Hepatic stellate cell (primary cell): ENCODE data around the gene ADGRL3.
"Not testable (repeated sequence)": the region's sequence is repeated elsewhere in the genome, so short reads cannot be mapped to it uniquely, and the experiment has no call there.

Experiments
- DNase-seq: peaks from one replicate; pipeline ENCODE4 v3.0.0; 2011; ENCODE audit warnings: low spot score

ADGRL3 gene

GRCh38 chr4:61756937-61757336 lies 556.8 kb downstream of the ADGRL3 start:
- not testable (repeated sequence) for DNase-seq

GRCh38 chr4:61757983-61758382 lies 557.9 kb downstream of the ADGRL3 start:
- not testable (repeated sequence) for DNase-seq

DNA sequence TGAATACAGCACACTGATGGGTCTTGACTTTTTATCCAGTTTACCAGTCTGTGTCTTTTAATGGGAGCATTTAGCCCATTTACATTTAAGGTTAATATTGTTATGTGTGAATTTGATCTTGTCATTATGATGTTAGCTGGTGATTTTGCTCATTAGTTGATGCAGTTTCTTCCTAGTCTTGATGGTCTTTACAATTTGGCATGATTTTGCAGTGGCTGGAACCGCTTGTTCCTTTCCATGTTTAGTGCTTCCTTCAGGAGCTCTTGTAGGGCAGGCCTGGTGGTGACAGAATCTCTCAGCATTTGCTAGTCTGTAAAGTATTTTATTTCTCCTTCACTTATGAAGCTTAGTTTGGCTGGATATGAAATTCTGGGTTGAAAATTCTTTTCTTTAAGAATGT lies 558.5 kb downstream of the ADGRL3 start:
- DNase-seq = not testable (repeated sequence)

- not testable (repeated sequence) for DNase-seq
These were observed 559.1 kb downstream of the ADGRL3 start for GRCh38 chr4:61759245-61759644.

- not testable (repeated sequence) for DNase-seq
These were observed 559.8 kb downstream of the ADGRL3 start for GRCh38 chr4:61759885-61760284.

DNA sequence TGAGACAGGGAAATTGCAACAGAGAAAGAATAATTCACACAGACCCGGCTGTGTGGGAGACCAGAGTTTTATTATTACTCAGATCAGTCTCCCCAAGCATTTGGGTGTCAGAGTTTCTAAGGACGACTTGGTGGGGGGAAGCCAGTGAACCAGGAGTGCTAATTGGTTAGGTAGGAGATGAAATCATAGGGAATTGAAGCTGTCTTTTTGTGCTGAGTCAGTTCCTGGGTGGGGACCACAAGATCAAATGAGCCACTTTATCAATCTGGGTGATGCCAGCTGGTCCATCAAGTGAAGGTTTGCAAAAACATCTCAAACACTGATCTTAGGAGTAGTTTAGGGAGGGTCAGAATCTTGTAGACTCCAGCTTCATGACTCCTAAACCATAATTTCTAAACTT lies 560.7 kb downstream of the ADGRL3 start:
- DNase-seq = no peak

DNA sequence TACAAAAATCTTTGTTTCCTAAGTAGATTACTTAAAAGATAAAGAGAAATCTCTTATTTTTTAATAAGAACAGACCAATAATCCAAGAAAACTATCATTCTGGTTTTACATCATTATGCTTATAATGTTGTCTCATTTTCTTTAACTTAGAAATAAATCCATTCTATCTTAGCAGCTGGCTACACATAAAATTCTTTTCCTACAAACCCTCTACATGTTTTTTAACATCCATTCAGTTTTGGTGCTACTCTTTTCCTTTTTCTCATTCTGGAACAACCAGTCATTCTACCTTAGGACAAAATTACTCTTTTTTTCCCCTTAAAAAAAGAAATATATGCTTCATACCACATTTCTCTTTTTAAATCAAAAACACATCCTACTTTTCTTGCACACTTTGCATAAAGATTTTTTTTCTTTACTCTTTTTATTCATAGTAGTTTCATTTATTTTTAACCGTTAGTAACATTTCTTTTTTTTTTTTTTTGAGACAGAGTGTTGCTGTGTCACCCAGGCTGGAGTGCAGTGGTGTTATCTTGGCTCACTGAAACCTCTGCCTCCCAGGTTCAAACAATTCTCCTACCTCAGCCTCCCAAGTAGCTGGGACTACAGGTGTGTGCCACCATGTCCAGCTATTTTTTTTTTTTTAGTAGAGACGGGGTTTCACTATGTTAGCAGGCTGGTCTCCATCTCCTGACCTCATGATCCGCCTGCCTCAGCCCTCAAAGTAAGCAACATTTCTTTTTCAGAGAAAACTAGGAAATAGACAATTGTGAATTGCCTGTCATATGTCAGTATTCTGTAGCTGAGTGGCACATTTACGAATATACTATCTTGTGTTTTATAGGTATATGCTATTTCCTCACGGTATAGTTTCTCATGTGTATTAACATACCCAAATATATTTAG lies 562.8 kb downstream of the ADGRL3 start:
- DNase-seq = no peak

DNA sequence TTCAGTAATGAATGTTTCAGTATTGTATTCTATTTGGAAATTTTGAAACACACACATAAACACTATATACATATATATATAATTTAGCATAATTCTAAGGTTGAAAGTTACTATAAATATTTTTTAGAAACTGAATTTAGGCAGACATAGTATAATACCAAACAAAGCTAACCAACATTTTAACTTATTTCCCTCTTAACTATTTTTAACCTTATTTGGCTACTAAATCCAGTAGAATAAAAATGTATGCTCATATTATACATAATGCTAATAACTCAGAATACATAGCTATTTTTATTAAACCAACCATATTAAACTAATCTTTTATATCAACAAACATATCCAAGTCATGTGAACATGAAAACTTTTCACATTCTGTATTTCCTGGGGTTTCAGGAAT lies 563.6 kb downstream of the ADGRL3 start:
- DNase-seq = no peak

GRCh38 chr4:61764090-61764489 lies 564.0 kb downstream of the ADGRL3 start:
- not testable (repeated sequence) for DNase-seq

- not testable (repeated sequence) for DNase-seq
These were observed 569.5 kb downstream of the ADGRL3 start for GRCh38 chr4:61769444-61770167.

DNA sequence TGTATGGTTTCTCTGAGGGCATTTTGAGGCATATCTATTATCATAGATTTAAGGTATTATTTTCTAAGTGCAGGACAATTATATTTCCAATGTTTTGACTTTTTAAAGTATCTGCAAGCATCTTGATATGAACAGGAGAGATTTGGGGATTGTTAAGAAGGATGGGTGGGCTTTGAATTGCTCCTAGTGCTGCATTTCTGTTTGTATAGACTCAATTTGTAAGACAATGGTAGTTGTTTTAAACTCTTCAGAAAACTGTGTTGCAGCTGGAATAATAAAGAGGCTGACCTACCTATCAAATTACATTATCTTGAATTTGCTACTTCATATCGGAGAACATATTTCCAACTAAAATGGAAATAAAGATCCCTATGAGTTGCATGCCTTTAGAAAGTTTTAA lies 570.3 kb downstream of the ADGRL3 start:
- DNase-seq = no peak

DNA sequence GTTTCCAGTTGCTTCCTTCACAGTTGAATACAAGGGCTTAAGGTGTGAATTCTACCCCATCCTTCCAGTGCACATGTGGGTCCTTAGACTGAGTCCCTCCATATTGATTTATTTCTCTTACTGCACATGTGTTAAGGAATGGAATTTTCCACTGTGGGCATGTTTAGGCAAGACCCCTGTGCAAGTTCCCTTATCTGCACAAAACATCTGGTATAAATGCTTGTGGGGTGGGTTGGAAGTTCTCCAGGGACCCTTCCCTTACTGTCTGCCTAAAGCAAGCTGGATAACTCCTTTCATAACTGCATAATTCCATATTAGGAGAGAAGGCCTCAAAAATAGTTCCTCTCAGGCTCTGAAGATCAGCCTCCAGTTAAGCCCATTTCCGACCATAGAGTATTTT lies 570.9 kb downstream of the ADGRL3 start:
- no peak for DNase-seq

GRCh38 chr4:61772126-61772525 lies 572.0 kb downstream of the ADGRL3 start:
- no peak for DNase-seq

- no peak for DNase-seq
These were observed 573.6 kb downstream of the ADGRL3 start for GRCh38 chr4:61773655-61774245.

DNA sequence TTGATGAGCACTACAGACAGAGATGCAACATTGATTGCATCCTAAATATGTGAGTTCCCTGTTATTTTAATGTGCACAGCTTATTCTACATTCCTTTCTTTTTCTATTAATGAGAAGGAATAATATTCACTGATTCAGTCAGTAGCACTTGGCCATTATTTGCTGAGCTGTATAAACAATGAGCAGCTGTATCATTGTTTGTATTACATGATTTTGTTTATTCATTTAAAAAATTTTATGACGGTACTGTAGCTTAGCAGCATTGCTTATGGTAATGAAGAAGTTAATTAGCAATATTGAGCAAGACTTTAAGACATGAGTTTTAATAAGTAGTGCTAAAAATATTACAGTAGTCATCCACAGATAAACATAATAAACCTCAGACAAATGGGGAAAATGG lies 582.0 kb downstream of the ADGRL3 start:
- no peak for DNase-seq

DNA sequence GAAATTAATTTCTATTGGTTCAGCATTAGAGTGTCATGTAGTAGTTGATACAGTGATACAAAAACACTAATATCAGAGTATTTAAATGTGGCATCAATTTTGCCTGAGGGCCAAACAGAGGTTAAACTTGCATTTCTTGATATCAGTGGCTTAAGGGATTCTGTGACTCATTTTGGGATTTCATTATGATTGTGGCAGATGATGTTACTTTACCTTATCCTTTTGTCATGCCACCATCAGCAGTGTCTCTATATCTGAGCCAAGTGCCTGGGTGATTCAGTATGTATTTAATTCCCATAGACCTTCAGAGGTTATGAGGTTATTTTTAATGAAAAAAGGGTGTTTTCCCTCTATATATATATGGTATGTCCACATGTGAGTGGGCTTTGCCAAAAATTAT lies 582.9 kb downstream of the ADGRL3 start:
- DNase-seq = no peak

GRCh38 chr4:61785761-61786160 lies 585.6 kb downstream of the ADGRL3 start:
- no peak for DNase-seq

DNA sequence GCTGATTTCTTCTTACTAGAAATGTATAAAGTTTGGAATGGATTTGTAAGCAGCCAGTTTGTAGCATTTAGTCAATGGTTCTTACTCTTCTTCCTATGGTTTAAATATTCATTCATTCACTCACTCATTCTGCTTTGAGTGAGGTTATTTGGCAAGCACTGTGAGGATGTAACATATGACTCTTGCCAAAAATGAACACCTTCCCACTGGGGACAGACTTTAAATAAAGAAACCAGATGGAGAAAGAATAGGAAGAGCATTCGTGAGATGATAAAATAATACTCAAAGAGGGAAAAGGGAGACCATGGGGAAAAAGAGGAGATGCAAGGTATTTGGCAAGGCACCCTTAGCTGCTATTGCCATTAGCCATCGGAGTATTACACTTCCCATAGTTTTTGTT lies 586.1 kb downstream of the ADGRL3 start:
- no peak for DNase-seq

- no peak for DNase-seq
These were observed 595.9 kb downstream of the ADGRL3 start for GRCh38 chr4:61795998-61796397.

DNA sequence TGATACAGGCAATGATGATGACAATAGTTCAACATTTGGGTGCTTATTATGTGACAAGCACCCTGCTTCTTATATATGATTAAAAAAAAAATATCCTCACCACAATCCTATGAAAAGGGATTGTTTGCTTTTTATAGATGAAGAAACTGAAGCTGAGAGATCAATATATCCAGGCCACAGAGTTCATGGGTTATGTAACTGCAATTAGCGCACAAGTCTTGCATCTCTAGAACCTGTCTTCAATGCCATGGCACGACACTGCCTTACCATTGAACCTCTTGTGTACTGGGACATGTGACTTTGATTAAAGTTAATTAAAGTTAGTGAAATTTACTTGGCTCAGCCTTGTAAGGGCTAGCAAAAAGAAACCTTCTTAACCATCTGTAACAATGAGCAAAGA lies 599.7 kb downstream of the ADGRL3 start:
- no peak for DNase-seq

GRCh38 chr4:61805227-61805626 lies 605.1 kb downstream of the ADGRL3 start:
- DNase-seq = no peak

DNA sequence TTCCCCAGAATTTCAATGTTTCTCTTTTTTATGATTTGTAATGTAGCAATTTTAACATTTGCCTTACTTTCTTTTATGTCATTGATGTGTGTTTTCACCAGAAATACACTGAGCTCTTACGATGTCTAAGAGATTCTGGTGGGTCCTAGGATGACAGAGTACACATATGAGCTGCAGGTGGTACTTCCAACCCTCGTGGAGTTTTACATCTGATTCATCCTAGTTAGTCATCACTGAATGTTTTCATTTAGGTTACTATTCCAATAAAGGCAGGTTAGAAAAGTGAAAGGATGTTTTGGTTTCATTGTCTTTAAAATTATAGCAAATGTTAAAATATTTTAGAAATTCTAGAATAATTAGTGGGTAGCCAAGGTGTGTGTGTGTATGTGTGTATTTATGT lies 605.9 kb downstream of the ADGRL3 start:
- DNase-seq = no peak

DNA sequence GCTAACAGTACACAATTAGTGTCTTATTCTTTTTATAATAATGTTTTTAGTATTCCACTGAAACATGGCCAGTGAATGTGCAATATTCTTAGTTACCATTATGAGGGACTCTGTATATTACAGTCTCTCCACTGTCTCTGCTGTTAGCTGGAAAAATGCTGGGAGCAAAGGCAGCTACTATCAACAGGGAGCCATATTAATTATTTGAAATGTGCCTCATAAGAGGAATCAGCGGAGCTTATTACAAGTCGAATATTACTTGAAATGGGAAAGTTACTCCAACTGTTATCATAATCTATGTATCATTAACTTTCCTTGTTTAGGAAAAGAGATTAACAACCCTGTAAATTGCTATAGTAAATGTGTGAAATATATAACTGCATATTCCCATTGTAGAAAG lies 612.0 kb downstream of the ADGRL3 start:
- no peak for DNase-seq
